ENCODE measurements around the gene SEMA3E.

Gene SEMA3E

DNA sequence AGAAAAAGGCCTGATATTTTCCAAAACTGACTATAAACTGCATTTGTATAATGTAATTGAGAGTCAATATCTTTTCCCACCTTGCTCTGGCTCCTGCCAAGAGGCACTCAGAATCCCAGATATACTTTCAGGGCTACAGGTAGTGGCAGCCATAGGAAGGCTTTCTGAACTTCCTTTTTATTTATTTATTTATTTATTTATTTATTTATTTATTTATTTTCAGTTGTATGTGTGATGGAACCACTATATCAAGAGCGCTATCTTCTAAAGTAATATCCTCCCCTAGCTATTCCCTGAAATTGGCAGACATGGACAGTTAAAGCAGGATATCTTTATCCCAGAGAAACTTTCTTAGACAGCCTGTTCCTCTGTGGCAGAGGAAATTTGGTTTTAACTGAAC, 86.7 kb downstream of the SEMA3E start (continued):
- peak; percentile 80 for TF ChIP-seq ZNF426 (tag by site-specific recombination; IDR thresholded peaks at IDR 0.05)
- no peak for TF ChIP-seq ZNF544 (tag by site-specific recombination; IDR thresholded peaks at IDR 0.05)
- TF ChIP-seq ATF2 (tag by site-specific recombination; IDR thresholded peaks at IDR 0.05; ENCODE audit: low read depth) = no peak
- TF ChIP-seq MZF1 (tag by site-specific recombination; IDR thresholded peaks at IDR 0.05; ENCODE audit: borderline replicate concordance) = no peak
- no peak for TF ChIP-seq ZSCAN5A (tag by site-specific recombination; IDR thresholded peaks at IDR 0.05)
- no peak for TF ChIP-seq TRIM28 (IDR thresholded peaks at IDR 0.05; ENCODE audit: borderline replicate concordance, low read length)
- TF ChIP-seq, protein P1, sequence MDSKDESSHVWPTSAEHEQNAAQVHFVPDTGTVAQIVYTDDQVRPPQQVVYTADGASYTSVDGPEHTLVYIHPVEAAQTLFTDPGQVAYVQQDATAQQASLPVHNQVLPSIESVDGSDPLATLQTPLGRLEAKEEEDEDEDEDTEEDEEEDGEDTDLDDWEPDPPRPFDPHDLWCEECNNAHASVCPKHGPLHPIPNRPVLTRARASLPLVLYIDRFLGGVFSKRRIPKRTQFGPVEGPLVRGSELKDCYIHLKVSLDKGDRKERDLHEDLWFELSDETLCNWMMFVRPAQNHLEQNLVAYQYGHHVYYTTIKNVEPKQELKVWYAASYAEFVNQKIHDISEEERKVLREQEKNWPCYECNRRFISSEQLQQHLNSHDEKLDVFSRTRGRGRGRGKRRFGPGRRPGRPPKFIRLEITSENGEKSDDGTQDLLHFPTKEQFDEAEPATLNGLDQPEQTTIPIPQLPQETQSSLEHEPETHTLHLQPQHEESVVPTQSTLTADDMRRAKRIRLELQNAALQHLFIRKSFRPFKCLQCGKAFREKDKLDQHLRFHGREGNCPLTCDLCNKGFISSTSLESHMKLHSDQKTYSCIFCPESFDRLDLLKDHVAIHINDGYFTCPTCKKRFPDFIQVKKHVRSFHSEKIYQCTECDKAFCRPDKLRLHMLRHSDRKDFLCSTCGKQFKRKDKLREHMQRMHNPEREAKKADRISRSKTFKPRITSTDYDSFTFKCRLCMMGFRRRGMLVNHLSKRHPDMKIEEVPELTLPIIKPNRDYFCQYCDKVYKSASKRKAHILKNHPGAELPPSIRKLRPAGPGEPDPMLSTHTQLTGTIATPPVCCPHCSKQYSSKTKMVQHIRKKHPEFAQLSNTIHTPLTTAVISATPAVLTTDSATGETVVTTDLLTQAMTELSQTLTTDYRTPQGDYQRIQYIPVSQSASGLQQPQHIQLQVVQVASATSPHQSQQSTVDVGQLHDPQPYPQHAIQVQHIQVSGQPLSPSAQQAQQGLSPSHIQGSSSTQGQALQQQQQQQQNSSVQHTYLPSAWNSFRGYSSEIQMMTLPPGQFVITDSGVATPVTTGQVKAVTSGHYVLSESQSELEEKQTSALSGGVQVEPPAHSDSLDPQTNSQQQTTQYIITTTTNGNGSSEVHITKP (tag by site-specific recombination; IDR thresholded peaks at IDR 0.05) = no peak
- peak; percentile 86; the same call in 1 of the 2 replicates for TF ChIP-seq ZNF394 (tag by site-specific recombination; IDR thresholded peaks at IDR 0.05; ENCODE audit: borderline replicate concordance)
- TF ChIP-seq ZNF658 (tag by site-specific recombination; IDR thresholded peaks at IDR 0.05) = no peak
- peak; percentile 47; the same call in 1 of the 2 replicates for TF ChIP-seq ZNF433 (tag by site-specific recombination; IDR thresholded peaks at IDR 0.05; ENCODE audit: low read depth)
- no peak for TF ChIP-seq ZNF354C (tag by site-specific recombination; IDR thresholded peaks at IDR 0.05; ENCODE audit: borderline replicate concordance, low read depth)
- peak; percentile 79 for TF ChIP-seq ZNF555 (tag by site-specific recombination; conservative IDR thresholded peaks at IDR 0.05)
- TF ChIP-seq ZNF221 (tag by site-specific recombination; IDR thresholded peaks at IDR 0.05; ENCODE audit: borderline replicate concordance) = no peak
- no peak for TF ChIP-seq ZNF585B (tag by site-specific recombination; IDR thresholded peaks at IDR 0.05)
- TF ChIP-seq, protein P2, sequence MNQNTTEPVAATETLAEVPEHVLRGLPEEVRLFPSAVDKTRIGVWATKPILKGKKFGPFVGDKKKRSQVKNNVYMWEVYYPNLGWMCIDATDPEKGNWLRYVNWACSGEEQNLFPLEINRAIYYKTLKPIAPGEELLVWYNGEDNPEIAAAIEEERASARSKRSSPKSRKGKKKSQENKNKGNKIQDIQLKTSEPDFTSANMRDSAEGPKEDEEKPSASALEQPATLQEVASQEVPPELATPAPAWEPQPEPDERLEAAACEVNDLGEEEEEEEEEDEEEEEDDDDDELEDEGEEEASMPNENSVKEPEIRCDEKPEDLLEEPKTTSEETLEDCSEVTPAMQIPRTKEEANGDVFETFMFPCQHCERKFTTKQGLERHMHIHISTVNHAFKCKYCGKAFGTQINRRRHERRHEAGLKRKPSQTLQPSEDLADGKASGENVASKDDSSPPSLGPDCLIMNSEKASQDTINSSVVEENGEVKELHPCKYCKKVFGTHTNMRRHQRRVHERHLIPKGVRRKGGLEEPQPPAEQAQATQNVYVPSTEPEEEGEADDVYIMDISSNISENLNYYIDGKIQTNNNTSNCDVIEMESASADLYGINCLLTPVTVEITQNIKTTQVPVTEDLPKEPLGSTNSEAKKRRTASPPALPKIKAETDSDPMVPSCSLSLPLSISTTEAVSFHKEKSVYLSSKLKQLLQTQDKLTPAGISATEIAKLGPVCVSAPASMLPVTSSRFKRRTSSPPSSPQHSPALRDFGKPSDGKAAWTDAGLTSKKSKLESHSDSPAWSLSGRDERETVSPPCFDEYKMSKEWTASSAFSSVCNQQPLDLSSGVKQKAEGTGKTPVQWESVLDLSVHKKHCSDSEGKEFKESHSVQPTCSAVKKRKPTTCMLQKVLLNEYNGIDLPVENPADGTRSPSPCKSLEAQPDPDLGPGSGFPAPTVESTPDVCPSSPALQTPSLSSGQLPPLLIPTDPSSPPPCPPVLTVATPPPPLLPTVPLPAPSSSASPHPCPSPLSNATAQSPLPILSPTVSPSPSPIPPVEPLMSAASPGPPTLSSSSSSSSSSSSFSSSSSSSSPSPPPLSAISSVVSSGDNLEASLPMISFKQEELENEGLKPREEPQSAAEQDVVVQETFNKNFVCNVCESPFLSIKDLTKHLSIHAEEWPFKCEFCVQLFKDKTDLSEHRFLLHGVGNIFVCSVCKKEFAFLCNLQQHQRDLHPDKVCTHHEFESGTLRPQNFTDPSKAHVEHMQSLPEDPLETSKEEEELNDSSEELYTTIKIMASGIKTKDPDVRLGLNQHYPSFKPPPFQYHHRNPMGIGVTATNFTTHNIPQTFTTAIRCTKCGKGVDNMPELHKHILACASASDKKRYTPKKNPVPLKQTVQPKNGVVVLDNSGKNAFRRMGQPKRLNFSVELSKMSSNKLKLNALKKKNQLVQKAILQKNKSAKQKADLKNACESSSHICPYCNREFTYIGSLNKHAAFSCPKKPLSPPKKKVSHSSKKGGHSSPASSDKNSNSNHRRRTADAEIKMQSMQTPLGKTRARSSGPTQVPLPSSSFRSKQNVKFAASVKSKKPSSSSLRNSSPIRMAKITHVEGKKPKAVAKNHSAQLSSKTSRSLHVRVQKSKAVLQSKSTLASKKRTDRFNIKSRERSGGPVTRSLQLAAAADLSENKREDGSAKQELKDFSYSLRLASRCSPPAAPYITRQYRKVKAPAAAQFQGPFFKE (tag by site-specific recombination; IDR thresholded peaks at IDR 0.05; ENCODE audit: borderline replicate concordance) = no peak
- TF ChIP-seq HOXC10 (CRISPR knock-in tag; IDR thresholded peaks at IDR 0.05) = no peak
- no peak for TF ChIP-seq KLF16 (tag by site-specific recombination; IDR thresholded peaks at IDR 0.05)
- TF ChIP-seq KLF1 (tag by site-specific recombination; IDR thresholded peaks at IDR 0.05) = no peak
- TF ChIP-seq ZNF510 (tag by site-specific recombination; IDR thresholded peaks at IDR 0.05; ENCODE audit: insufficient replicate concordance) = peak; percentile 24
- TF ChIP-seq ZNF530 (tag by site-specific recombination; IDR thresholded peaks at IDR 0.05; ENCODE audit: low read depth) = peak; percentile 24; the same call in 1 of the 2 replicates
- no peak for TF ChIP-seq ZNF513 (tag by site-specific recombination; IDR thresholded peaks at IDR 0.05)
- 0 out of 2 replicates have a peak, but pooled peaks have one; percentile 33 for TF ChIP-seq ZNF501 (tag by site-specific recombination; IDR thresholded peaks at IDR 0.05)
- TF ChIP-seq ZEB2 (tag by site-specific recombination; IDR thresholded peaks at IDR 0.05) = no peak
- no peak for TF ChIP-seq ZNF571 (tag by site-specific recombination; IDR thresholded peaks at IDR 0.05)
- no peak for TF ChIP-seq HOXD13 (CRISPR knock-in tag; IDR thresholded peaks at IDR 0.05; ENCODE audit: borderline replicate concordance)
